ENCODE data around the gene CLCF1.

The CLCF1 gene

DNA sequence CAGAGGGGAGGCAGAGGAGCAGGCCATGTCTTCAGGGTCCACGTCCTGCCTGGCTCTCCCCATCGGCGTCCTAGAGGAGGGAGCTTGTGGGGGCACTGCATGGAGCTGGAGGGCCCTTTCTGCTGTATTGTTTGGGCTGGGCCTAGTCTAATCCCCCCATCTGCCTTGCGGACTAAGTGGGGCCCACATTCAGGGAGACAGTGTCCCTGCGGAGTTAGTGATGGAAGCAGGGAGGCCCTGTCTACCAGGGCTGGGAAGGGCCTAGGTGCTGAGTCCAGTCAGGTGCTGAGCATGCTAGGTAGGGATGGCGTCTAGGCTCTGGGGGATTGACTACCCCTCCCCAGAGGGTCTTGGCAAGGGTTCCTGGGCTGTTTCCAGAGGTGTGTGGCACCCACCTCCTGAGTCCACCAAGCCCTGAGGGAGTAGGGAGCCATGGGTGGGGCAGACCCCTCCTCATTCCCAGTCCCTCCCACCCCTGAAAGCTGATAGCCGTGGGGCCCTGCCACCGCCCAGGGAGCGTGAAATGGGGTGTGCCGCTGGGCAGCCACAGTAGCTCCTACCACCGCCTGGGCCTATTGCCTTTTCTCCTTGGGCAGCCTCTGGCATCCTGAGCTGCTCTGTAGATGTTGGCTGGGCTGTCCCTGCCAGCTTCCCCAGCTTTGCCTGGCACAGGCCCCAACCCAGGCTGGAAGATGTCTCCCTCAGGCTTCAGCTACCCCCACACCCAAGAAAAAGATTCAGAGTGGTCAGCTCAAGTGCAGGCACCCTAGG, 18.2 kb downstream of the CLCF1 start:
- no peak for DNase-seq

- DNase-seq = no peak
These were observed 19.0 kb downstream of the CLCF1 start for GRCh38 chr11:67354075-67355022.

DNA sequence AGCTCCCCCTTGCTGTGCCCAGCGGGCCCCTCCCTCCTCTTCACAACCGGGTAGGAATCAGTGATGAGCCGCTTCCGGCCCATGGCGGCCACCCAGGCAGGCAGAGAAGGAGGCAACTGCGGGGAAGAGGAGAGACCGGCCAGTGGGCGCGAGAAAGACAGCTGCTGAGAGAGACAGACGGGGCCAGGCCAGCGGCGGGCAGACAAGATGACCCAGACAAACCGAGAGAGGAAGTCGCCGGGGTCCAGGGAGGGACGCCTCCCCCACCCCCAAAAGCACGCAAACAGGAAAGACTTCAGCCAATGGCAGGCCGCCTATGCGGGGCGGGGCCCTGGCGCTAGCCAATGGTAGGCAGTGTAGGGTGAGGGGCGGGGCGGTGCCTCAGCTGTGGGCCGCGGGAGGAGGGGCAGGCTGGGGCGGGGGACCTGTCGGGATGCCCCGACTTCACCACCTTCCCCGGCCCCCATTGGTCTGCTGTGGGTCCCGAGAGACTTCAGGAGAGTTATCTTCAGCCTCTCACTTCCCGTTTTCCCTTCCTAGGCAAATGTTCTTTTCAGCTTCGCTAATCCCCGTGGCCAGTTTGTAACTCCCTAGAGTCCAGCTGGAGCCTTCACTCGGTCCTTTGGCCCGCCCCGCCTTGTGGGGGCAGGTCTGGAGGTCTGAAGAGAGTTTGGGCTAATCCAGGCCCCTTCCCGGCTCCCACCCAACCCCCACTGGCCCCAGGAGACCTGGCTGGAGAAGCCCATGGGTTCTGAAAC, 19.9 kb downstream of the CLCF1 start, which contains the start of gene POLD4:
Gene POLD4 (minus strand): TSS at position 230 of the 758 bp plus-strand sequence. CDS start 147 bp downstream, at position 83.
- peak; percentile 51 for DNase-seq

DNA sequence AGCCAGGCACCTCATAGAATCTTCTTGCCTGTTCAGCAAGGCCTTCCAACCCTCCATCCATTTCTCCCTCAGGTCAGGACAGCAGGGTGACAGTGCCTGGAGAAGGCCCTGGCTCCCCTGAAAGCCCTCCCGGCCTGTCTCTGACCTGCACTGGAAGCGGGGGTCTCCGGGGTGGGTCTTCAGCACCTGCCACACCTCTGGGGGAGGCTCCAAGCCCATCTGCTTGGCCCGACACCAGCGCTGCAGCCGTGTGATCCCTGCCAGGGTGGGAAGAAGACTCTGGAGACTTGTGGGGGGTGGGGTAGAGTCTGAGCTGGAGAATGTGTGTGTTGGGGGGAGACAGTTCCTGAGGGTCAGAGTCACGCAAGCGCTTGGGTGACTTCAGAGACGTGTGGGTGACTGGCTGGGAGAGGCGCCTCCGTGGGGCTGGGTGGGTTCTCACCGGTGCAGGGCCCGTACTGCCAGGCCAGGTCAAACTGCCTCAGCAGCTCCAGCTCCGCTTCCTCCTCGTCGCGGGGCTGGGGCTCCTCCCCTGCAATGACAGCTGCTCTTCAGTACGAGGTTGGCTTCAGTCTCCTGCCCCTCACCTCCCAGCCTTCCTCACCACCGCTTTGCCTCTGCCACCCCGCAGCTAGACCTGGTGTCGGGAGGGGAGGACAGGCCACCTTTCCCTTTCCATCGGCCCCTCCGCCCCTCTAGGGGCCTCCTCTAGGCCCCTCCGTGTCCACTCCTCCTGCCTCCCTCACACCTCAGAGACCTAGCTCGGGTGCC, 20.7 kb downstream of the CLCF1 start:
- DNase-seq = no peak

DNA sequence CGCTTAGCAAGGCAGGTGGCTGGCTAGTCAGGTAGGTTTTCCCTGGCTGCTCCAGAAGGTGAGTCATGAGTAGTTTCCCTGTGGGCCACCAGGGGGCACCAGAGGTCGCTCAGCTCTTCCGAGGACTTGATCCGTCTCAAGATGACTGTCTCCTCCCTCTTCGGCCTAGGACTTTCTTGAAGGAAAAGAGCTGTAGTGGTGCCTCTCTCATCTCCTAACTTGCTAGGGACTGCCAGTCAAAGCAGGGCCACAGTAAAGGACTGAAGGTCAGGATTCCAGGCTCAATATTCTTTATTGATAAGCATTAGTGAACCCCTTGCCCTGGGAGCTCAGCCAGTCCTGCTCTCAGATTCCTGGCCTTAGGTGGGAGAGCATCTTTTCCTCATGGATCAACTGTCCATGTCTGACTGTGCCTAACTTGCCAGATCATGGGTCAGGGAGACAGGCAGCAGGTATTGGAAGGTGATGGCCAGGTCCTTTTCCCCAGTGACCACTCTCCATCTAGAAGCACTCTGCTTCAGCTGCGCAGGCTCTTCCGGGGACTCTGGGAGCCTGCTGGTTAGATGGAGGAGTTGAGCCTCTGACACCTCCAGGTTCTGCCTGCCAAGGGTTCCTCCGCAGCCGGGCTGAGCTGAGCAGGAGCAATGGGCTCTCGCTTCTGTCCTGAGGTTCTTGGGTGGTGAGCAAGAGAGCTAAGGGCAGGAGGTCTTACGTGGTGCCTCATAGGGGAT, 22.0 kb downstream of the CLCF1 start:
- no peak for DNase-seq

GRCh38 chr11:67349928-67350465, 23.4 kb downstream of the CLCF1 start:
- DNase-seq = no peak

GRCh38 chr11:67349457-67349856, 23.9 kb downstream of the CLCF1 start:
- no peak for DNase-seq

GRCh38 chr11:67349036-67349435, 24.4 kb downstream of the CLCF1 start:
- DNase-seq = no peak

DNA sequence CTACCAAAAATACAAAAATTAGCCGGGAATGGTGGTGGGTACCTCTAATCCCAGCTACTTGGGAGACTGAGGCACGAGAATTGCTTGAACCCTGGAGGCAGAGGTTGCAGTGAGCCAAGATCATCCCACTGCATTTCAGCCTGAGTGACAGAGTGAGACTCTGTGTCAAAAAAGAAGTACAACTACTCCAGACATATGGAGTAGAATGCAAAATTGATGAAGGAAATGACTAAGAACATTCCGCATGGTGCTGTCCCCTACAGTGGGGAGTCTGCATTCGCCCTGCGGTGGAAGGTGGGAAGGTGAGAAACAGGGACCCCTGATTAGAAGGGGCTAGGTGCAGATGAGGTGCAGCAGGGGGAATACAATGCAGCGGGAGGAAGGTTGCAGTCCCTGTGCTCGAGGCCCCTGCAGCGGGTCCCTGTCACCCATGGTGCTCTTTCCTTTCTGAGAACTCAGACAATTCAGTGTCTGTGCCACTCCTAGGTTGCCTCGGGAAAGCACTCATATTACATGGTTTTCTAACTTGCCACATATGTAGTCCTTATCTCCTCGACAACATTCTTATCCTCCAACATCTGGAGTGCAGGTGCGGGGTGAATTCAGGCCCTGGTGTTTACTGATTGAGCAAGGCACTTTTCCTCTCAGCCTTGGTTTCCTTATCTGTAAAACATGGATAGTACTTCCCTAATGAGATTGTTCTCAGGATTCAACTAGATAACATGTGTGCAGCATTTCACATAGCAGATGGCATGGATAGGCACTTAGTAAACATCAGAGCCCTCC, 25.2 kb downstream of the CLCF1 start:
- DNase-seq = no peak

DNA sequence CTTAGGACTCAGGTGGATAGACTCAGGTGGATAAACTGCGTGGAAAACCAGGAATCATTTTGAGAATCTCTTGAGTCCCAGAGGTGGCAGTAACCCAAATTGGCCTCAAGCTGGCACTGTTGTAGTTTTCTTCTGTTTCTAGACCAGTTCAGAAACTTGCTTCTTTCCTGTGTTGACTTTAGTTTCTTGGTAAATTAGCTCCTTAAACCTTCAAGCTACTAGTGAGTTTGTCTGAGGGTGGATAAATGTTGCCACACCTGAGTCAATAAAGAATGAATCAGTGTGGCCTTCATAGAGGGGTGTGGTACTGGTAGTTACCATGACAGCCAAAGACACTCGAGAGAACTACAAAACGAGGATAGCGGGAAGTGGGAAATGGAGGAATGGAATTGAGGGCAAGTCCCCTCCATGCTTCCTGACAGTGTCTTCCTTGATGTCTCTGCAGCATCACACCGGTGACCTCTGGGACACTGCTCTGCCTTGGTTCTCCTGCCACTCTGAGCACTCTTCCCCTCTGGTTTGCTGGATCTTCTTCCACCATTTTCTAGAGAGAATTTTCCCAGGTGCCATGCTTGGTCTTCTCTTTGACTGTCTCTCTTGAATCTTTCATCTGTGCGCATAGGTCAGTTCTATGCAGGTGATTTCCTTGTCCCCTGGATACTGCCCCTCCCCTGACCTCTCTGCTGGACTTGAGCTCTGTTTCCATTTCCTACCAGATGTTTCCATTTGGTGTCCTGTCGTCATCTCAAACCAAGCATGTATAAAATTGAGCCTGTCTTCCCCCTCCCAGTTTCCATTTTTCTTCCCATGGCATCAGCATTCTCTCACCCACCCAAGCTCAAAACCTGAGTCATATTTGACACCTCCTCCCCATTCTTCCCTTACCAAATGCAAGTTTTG, 27.2 kb downstream of the CLCF1 start:
- DNase-seq = no peak

DNA sequence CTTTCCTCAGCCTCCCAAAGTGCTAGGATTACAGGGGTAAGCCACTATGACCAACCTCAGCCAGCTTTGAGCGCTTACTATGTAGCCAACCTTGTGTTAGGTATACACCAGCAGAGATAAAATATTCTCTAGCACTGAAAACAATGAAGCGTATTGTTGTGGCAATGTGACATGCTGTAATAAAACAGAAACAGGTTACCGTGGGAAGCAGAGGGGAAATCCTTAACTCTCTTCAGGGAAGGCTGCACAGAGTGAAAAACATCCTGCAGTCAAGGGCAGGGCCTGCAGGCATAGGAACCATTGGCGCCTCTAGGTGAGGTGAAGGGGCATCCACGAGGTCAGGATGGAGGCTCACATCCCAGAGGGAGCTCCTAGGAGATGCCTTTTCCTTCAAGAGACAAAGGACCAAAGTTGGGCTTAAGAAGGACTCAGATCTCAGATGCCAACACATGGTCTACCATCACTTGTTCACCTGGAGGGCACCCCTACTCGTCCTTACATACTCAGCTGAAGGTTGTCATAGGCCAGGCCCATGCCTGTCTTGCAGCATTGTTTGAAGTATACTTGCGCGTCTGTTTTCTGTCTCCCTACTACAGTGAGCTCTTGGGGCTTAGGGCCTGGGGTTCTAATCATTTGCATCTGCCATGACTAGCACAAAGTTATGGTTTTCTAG, 28.0 kb downstream of the CLCF1 start:
- DNase-seq = no peak

DNA sequence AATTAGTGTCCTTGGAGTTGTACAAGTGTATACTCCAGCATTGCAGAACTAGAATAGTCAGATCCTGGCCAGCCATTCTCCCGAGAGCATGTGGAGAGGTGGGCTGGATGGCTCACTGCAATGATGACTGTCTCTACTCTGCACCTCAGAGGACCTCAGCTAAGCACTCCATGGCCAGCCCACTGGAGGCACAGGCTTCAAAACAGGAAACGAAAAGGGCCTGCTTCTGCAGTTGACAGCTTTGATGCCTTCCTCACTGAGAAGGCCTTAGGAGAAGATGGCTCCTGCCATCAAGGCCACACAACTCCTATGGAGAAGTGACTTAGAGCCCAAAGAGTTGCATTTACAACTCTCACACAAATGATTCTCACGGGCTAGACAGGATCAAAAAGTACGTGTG, 29.1 kb downstream of the CLCF1 start:
- no peak for DNase-seq

- no peak for DNase-seq
These were observed 36.1 kb downstream of the CLCF1 start for GRCh38 chr11:67337257-67337656.

GRCh38 chr11:67332081-67332691, 41.2 kb downstream of the CLCF1 start:
- no peak for DNase-seq

- DNase-seq = no peak
These were observed 49.9 kb downstream of the CLCF1 start for GRCh38 chr11:67323526-67323925.

DNA sequence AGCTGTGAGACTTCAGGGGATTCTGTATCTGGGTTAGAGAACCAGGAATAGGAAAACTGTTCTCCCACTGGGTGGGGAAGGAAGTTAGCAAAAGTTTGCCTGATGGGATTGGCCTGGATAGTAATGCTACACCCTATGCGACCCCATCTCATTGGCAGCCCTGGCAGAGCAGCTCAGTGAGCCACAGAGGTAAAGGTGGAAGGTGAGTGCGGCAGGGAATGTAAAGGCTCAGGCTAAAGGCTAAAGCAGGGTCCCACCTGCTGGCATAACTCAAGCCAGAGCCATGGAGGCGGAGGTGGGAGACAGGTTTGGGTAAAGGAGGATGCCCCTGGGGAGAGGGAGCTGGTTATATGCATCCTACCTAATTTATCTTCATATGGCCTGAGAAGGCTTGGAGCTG, 51.3 kb downstream of the CLCF1 start:
- no peak for DNase-seq

DNA sequence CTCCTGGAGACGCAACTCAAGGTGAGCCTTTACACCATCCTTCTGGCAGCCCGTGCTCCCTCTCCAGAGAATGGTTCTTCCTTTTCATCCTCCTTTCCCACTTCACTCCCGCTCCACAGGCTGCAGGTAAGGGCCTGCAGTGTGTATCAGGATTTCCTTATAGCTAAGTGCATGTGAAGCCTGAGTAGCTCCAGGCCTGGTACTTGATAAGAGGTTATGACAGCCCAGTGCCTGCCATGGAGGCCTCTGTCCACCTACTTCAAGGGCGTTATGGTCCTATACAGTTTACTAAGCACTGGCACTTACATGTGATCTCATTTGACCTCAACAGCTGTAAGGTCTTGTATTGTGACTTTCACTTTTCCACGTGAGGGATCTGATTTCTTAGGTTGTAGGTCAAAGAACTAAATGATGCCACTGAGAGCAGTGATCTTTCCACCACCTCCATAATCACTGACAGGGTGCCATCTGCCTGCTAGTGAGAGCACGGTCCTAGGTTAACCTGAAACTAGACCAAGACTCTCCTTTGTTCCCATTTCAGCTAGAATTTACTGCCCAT, 52.0 kb downstream of the CLCF1 start:
- DNase-seq = no peak

GRCh38 chr11:67320691-67321090, 52.7 kb downstream of the CLCF1 start:
- no peak for DNase-seq

Measured in NCI-H524 treated with DMSO at 0.1 percent for 48 hours (cell line).